Chondrocyte (in vitro differentiated cells): ENCODE data around the gene ABCA12. TPM values are rescaled to one million over a fixed set of nuclear protein-coding genes. Genes with fewer than 3 reads are reported as not detected.

Experiments
- DNase-seq: peaks from one replicate; pipeline ENCODE4 v3.0.0; 2021; ENCODE audit warnings: mixed read lengths, low spot score
- H3K27ac Mint-ChIP-seq: one replicate; pipeline ENCODE4 v1.8.0; 2021; ENCODE audit warnings: mild to moderate bottlenecking, moderate library complexity, mixed read lengths; ENCODE audit not compliant: unreplicated experiment
- H3K27me3 Mint-ChIP-seq: 2 replicates; pipeline ENCODE4 v1.8.0; 2021; ENCODE audit warnings: low read depth, mixed read lengths
- H3K36me3 Mint-ChIP-seq: 2 replicates; pipeline ENCODE4 v1.8.0; 2021; ENCODE audit warnings: low read depth, mixed read lengths
- H3K4me1 Mint-ChIP-seq: 2 replicates; pipeline ENCODE4 v1.8.0; 2021; ENCODE audit warnings: low read depth, mild to moderate bottlenecking, mixed read lengths
- H3K4me3 Mint-ChIP-seq: one replicate; pipeline ENCODE4 v1.8.0; 2021; ENCODE audit warnings: mild to moderate bottlenecking, moderate library complexity, mixed read lengths; ENCODE audit not compliant: unreplicated experiment
- H3K9me3 Mint-ChIP-seq: 2 replicates; pipeline ENCODE4 v1.8.0; 2021; ENCODE audit warnings: low read depth, mixed read lengths
- total RNA-seq: library from RNA; stranded (reverse); gene quantifications from 3 replicates; pipeline ENCODE4 v1.2.1, GENCODE V29; 2021
- TF ChIP-seq, protein P1 (sequence below): fragments of 200-600 bp; sonication (generic); IDR thresholded peaks from 2 replicates; pipeline ENCODE4 v1.5.0; 2021; ENCODE audit warnings: antibody characterized with exemption, mild to moderate bottlenecking, moderate library complexity

The ABCA12 gene
- total RNA-seq, 1 donor from 2014 or later, result 0.40 TPM

DNA sequence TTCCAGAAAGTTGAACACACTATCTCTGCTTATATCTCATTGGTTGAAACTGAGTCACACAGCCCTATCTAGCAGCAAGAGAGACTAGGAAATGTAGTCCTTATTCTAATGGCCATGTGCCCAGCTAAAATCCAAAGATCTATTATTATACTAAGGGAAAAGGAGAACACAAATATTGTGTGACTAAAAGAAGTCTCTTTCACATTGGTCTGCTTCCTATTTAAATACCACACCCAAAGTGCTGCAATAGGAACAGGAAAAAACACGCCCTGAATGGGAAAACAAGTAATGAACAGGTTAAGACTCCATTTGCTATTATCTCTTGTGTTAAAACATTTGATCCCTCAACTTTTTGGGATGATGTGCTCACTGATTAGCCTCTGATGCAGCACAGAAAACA, 242.2 kb downstream of the ABCA12 start:
- Mint-ChIP-seq H3K9me3 (peaks cover 8% of the 10 kb centered on the region), H3K4me3 (no peak overlapping the region), H3K36me3 (no peaks in the 10 kb centered on the region), H3K4me1 (no peaks in the 10 kb centered on the region), H3K27me3 (no peaks in the 10 kb centered on the region), H3K27ac (no peak overlapping the region)
- no peak for DNase-seq
- TF ChIP-seq, protein P1, sequence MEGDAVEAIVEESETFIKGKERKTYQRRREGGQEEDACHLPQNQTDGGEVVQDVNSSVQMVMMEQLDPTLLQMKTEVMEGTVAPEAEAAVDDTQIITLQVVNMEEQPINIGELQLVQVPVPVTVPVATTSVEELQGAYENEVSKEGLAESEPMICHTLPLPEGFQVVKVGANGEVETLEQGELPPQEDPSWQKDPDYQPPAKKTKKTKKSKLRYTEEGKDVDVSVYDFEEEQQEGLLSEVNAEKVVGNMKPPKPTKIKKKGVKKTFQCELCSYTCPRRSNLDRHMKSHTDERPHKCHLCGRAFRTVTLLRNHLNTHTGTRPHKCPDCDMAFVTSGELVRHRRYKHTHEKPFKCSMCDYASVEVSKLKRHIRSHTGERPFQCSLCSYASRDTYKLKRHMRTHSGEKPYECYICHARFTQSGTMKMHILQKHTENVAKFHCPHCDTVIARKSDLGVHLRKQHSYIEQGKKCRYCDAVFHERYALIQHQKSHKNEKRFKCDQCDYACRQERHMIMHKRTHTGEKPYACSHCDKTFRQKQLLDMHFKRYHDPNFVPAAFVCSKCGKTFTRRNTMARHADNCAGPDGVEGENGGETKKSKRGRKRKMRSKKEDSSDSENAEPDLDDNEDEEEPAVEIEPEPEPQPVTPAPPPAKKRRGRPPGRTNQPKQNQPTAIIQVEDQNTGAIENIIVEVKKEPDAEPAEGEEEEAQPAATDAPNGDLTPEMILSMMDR, result no peak

DNA sequence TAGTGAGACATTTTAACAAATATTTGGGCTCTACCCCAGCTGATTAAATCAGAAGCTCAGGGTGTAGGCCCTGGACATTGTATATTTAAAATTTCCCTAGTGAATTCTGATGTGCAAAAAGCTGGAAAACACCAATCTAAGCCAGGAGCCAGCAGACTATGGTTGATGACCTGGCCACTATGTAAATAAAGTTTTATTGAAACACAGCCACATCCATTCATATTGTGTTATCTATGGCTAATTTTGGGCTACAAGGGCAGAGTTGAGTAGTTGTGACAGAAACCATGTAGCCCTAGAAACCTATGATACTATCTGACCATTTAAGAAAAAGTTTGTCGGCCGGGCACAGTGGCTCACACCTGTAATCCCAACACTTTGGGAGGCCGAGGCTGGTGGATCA, 243.0 kb downstream of the ABCA12 start:
- H3K27me3 Mint-ChIP-seq, result no peaks in the 10 kb centered on the region
- H3K9me3 Mint-ChIP-seq, result peaks cover 8% of the 10 kb centered on the region
- H3K27ac Mint-ChIP-seq, result no peak overlapping the region
- TF ChIP-seq, protein P1, result no peak
- H3K4me3 Mint-ChIP-seq, result no peak overlapping the region
- H3K4me1 Mint-ChIP-seq, result no peaks in the 10 kb centered on the region
- DNase-seq, result no peak
- no peaks in the 10 kb centered on the region for H3K36me3 Mint-ChIP-seq

DNA sequence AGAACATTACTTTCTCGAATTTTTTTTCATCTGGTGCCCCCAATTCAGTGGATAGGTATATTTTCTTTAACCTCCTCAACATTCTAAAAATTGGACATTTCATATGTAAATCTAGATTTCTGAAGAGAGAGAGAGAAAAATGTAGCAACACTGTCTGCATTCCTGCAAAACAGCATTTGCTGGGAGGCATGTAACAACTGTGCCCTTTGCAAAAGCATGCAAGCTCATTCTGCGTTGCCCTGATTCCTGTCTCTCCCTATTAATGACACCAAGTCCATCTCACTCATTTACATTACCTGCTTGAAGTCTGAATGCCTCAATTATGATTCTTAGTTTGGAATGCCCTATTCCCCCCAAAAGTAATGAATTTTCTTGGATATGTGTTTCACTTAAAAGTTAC, 249.1 kb downstream of the ABCA12 start:
- Mint-ChIP-seq H3K27me3 (no peaks in the 10 kb centered on the region), H3K9me3 (peaks cover 8% of the 10 kb centered on the region), H3K36me3 (no peaks in the 10 kb centered on the region), H3K4me1 (no peaks in the 10 kb centered on the region), H3K27ac (no peak overlapping the region), H3K4me3 (no peak overlapping the region)
- DNase-seq, result no peak
- TF ChIP-seq, protein P1, result no peak

DNA sequence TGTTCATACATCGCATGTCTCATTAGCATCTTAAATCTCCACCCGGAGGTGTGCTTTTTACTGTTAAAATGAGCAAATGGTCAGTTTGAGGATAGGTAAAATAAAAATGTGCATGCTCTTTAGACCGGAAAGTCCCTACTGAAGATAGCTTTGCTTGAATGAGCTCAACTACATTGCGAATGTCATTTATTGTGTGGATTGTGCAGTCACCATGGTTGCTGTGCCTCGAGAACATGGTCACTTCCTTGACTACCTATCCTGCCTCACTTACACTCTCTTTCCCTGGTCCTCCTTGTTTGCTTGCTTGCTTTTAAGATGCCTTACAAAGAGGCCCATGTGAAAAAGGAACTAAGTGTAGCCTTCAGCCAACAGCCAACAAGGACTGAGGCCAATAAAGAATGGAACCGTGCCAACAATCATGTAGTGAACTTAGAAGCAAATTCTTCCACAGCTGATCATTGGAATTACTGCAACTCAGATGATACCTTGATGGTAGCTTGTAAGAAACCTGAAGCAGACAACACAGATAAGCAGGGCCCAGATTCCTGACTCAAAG, 256.7 kb downstream of the ABCA12 start:
- TF ChIP-seq, protein P1, result no peak
- Mint-ChIP-seq H3K9me3 (peaks cover 16% of the 10 kb centered on the region), H3K4me3 (no peak overlapping the region), H3K27me3 (no peaks in the 10 kb centered on the region), H3K4me1 (peaks cover 3% of the 10 kb centered on the region), H3K36me3 (peaks cover 2% of the 10 kb centered on the region), H3K27ac (no peak overlapping the region)
- DNase-seq, result no peak

Other genes starting within 250 kb of the ABCA12 start
- gene ATIC, start 173.4 kb upstream of the ABCA12 start, total RNA-seq, result 77.0 to 109 TPM (median 77.7 TPM) in 3 replicates